Endothelial cell of umbilical vein (primary cell): ENCODE results near the gene ALG5. TPM values are rescaled to one million over a fixed set of nuclear protein-coding genes. Genes with fewer than 3 reads are reported as not detected.

Source experiments
- BruUV-seq: library from RNA; stranded (reverse); fragments of 400-500 nt; replicated peaks from 2 replicates; lab custom pipeline; 2021; lab: Mats Ljungman, UMichigan
- CTCF ChIA-PET: fragments of 300-600, 350-600 bp; sonication (Branson Sonifier 250); formaldehyde crosslinking; loops from one replicate; lab custom pipeline; 2021; ENCODE audit warnings: antibody characterized with exemption, inconsistent platforms; lab: Charles Lee
- POLR2A ChIA-PET: fragments of 300-600, 350-600 bp; sonication (Branson Sonifier 250); formaldehyde crosslinking; loops from one replicate; lab custom pipeline; 2021; ENCODE audit warnings: antibody characterized with exemption, inconsistent platforms; lab: Charles Lee
- DNase-seq: peaks from one replicate; pipeline ENCODE4 v3.0.0-alpha.2; 2011; ENCODE audit warnings: low read depth, low spot score
- FAIRE-seq: peaks from 2 replicates; lab custom pipeline; 2011; peaks lifted over from hg19 to GRCh38; lab: Jason Lieb, UNC
- H2AFZ ChIP-seq: 2 replicates; pipeline ENCODE4 v1.6.0; 2012; ENCODE audit warnings: low read depth, low read length, control low read depth, inconsistent platforms
- H3K27ac ChIP-seq: 2 replicates; pipeline ENCODE4 v1.5.1; 2011; ENCODE audit warnings: low read depth, mild to moderate bottlenecking, control low read depth, low read length, moderate library complexity; ENCODE audit not compliant: insufficient read depth
- H3K27me3 ChIP-seq, 2 experiments: 2 replicates each; pipeline versions ENCODE4 v1.6.0 to v1.6.1; 2011; ENCODE audit warnings: low read length in 2 of 2, mixed read lengths in 1 of 2; ENCODE audit not compliant: control insufficient read depth in 2 of 2, insufficient read depth in 2 of 2
- H3K36me3 ChIP-seq, 2 experiments: 2 replicates in 1 of 2; 3 replicates in 1 of 2; pipeline ENCODE4 v1.5.1; 2011; ENCODE audit warnings: low read length in 2 of 2, mild to moderate bottlenecking in 1 of 2, moderate library complexity in 1 of 2; ENCODE audit not compliant: control insufficient read depth in 2 of 2, insufficient read depth in 2 of 2; ENCODE audit errors: extremely low read depth in 1 of 2
- H3K4me1 ChIP-seq: 3 replicates; pipeline ENCODE4 v1.5.1; 2011; ENCODE audit warnings: mild to moderate bottlenecking, low read length; ENCODE audit not compliant: control insufficient read depth, insufficient read depth; ENCODE audit errors: extremely low read depth
- H3K4me2 ChIP-seq: 2 replicates; pipeline ENCODE4 v1.6.1; 2011; ENCODE audit warnings: low read length, control low read depth, mixed read lengths; ENCODE audit not compliant: insufficient read depth
- H3K4me3 ChIP-seq, 3 experiments: fragments of 200-600 bp in 1 of 3; sonication (generic), shearing (Covaris generic) in 1 of 3; replicated peaks in 1 of 3; 2 replicates each; pipeline ENCODE4 v1.5.1; 2011 to 2016; ENCODE audit warnings: control low read depth in 3 of 3, low read length in 3 of 3, mild to moderate bottlenecking in 2 of 3, inconsistent platforms in 1 of 3, low read depth in 1 of 3, moderate library complexity in 1 of 3; ENCODE audit not compliant: insufficient read depth in 1 of 3
- H3K79me2 ChIP-seq: 2 replicates; pipeline ENCODE4 v1.6.0; 2012; ENCODE audit warnings: low read length, inconsistent platforms; ENCODE audit not compliant: control insufficient read depth, insufficient read depth
- H3K9ac ChIP-seq: replicated peaks from 2 replicates; pipeline ENCODE3; 2011; ENCODE audit warnings: low read length, control low read depth; ENCODE audit not compliant: insufficient read depth; ENCODE audit errors: extremely low read depth
- H3K9me1 ChIP-seq: replicated peaks from 3 replicates; pipeline ENCODE4 v1.6.0; 2011; ENCODE audit warnings: mild to moderate bottlenecking, low read length; ENCODE audit not compliant: control insufficient read depth, insufficient read depth; ENCODE audit errors: extremely low read depth
- H3K9me3 ChIP-seq: replicated peaks from 2 replicates; pipeline ENCODE4 v1.5.1; 2012; ENCODE audit warnings: low read length, inconsistent platforms; ENCODE audit not compliant: control insufficient read depth, insufficient read depth
- H4K20me1 ChIP-seq: replicated peaks from 2 replicates; pipeline ENCODE3; 2011; ENCODE audit warnings: mild to moderate bottlenecking, low read length; ENCODE audit not compliant: control insufficient read depth, insufficient read depth; ENCODE audit errors: extremely low read depth
- EZH2 ChIP-seq: IDR thresholded peaks from 2 replicates; pipeline ENCODE4 v1.6.1; 2012; ENCODE audit warnings: borderline replicate concordance, low read depth, mild to moderate bottlenecking, moderate library complexity, low read length, inconsistent platforms; ENCODE audit not compliant: severe bottlenecking
- FOS ChIP-seq: IDR thresholded peaks from 2 replicates; pipeline ENCODE4 v1.6.1; 2011; ENCODE audit warnings: mild to moderate bottlenecking, low read length, moderate library complexity, borderline replicate concordance; ENCODE audit not compliant: insufficient read depth
- GATA2 ChIP-seq: IDR thresholded peaks from 2 replicates; pipeline ENCODE4 v1.7.0; 2011; ENCODE audit warnings: low read depth, mild to moderate bottlenecking, moderate library complexity, mixed read lengths, low read length; ENCODE audit not compliant: insufficient read length, insufficient read depth
- JUN ChIP-seq: IDR thresholded peaks from 2 replicates; pipeline ENCODE4 v1.6.1; 2011; ENCODE audit warnings: borderline replicate concordance, low read depth; ENCODE audit not compliant: insufficient read length, insufficient read depth
- MYC ChIP-seq: IDR thresholded peaks from one replicate; pipeline ENCODE4 v1.6.1; 2011; ENCODE audit warnings: mild to moderate bottlenecking, low read depth, low read length
- POLR2A ChIP-seq: IDR thresholded peaks from 2 replicates; pipeline ENCODE4 v1.6.1; 2012; ENCODE audit warnings: low read depth, mild to moderate bottlenecking, control low read depth, low read length
- POLR2AphosphoS5 ChIP-seq: IDR thresholded peaks from 2 replicates; pipeline ENCODE4 v1.6.1; 2012; ENCODE audit warnings: low read depth, mild to moderate bottlenecking, control low read depth, low read length, moderate library complexity; ENCODE audit not compliant: insufficient read depth
- dilution Hi-C: fragments of 300-500 bp; cut with MboI; formaldehyde crosslinking; loops from one replicate; pipeline ENCODE4 v1.15.0; 2019; ENCODE audit warnings: low sequenced_read_pairs; ENCODE audit not compliant: extremely low pct_ligation_motif_present
- intact Hi-C: fragments of 100-400 bp; cut with micrococcal nuclease; formaldehyde crosslinking; loops from one replicate; pipeline ENCODE4 v1.10.0; 2022
- polyA plus RNA-seq, 4 experiments: library from polyadenylated mRNA; depleted of rRNA in 3 of 4; stranded (reverse) in 3 of 4; unstranded in 1 of 4; fragments of >200 nt; gene quantifications; 2 replicates each; pipeline versions ENCODE4 v1.2.1 to v1.2.3, GENCODE V29; 2011 to 2012; ENCODE audit warnings: missing spikeins in 1 of 4
- total RNA-seq: library from RNA; stranded (reverse); gene quantifications from 2 replicates; pipeline ENCODE4 v1.2.3, GENCODE V29; 2021
- TF ChIP-seq, protein P1 (sequence below), 2 donors: IDR thresholded peaks; 1 replicate in 1 of 2; 2 replicates in 1 of 2; pipeline ENCODE4 v1.5.1; 2011; ENCODE audit warnings: low read length in 2 of 2, mild to moderate bottlenecking in 2 of 2, moderate library complexity in 2 of 2, control low read depth in 1 of 2, inconsistent platforms in 1 of 2, low read depth in 1 of 2; ENCODE audit not compliant: insufficient read depth in 1 of 2; ENCODE audit errors: extremely low read depth in 1 of 2
- TF ChIP-seq, protein P2 (sequence below): IDR thresholded peaks from 2 replicates; pipeline ENCODE4 v1.6.1; 2011; ENCODE audit not compliant: insufficient read depth, insufficient read length

ALG5 gene
- total and polyA plus RNA-seq, 2 donors (not counting 3 experiments of a cell fraction or from before 2014, with no cell fraction given) = 24.4 to 29.3 TPM

DNA sequence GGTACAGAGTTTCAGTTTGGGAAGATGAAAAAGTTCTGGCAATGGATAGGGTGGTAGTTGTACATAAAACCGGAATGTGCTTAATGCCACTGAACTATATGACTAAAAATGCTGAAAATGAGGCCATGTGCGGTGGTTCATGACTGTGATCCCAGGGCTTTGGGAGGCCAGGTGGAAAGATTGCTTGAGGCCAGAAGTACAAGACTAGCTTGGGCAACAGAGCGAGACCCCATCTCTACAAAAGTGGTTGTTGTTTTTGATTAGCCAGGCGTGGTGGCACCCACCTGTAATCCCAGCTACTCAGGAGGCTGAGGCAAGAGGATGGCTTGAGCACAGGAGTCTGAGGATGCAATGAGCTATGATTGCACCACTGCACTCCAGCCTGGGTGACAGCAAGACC is 91.9 kb downstream of the ALG5 start:
- Histone ChIP-seq H3K4me2 (no peak overlapping the region), H4K20me1 (no peaks in the 10 kb centered on the region), H3K4me1 (peaks cover 6% of the 10 kb centered on the region), H3K9ac (no peak overlapping the region), H3K9me3 (no peaks in the 10 kb centered on the region), H2AFZ (no peak overlapping the region), H3K79me2 (peaks cover 5% of the 10 kb centered on the region), H3K9me1 (no peaks in the 10 kb centered on the region), H3K27me3 (no peaks in the 10 kb centered on the region), H3K36me3 (no peaks in the 10 kb centered on the region), H3K27ac (no peak overlapping the region), H3K4me3 (no peak overlapping the region)
- DNase-seq (no peak), FAIRE-seq (no peak)
- POLR2A ChIA-PET = no interaction called here
- no TSS peak for BruUV-seq
- no peak for TF ChIP-seq GATA2
- TF ChIP-seq, protein P1, sequence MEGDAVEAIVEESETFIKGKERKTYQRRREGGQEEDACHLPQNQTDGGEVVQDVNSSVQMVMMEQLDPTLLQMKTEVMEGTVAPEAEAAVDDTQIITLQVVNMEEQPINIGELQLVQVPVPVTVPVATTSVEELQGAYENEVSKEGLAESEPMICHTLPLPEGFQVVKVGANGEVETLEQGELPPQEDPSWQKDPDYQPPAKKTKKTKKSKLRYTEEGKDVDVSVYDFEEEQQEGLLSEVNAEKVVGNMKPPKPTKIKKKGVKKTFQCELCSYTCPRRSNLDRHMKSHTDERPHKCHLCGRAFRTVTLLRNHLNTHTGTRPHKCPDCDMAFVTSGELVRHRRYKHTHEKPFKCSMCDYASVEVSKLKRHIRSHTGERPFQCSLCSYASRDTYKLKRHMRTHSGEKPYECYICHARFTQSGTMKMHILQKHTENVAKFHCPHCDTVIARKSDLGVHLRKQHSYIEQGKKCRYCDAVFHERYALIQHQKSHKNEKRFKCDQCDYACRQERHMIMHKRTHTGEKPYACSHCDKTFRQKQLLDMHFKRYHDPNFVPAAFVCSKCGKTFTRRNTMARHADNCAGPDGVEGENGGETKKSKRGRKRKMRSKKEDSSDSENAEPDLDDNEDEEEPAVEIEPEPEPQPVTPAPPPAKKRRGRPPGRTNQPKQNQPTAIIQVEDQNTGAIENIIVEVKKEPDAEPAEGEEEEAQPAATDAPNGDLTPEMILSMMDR (IDR thresholded peaks at IDR 0.05; ENCODE audit: extremely low read depth in 1 of 2, insufficient read depth in 1 of 2, low read depth in 1 of 2, low read length in 2 of 2) = no peak
- TF ChIP-seq POLR2A = no peak
- no peak for TF ChIP-seq EZH2
- no peak for TF ChIP-seq FOS
- TF ChIP-seq, protein P2, sequence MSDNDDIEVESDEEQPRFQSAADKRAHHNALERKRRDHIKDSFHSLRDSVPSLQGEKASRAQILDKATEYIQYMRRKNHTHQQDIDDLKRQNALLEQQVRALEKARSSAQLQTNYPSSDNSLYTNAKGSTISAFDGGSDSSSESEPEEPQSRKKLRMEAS = no peak
- no peak for TF ChIP-seq POLR2AphosphoS5
- TF ChIP-seq JUN = no peak
- no peak for TF ChIP-seq MYC
- dilution Hi-C loops (no loop called here), intact Hi-C loops (no loop called here)
- CTCF ChIA-PET = no interaction called here
